RWPE2 (cell line): Measurements from ENCODE around the gene IL16.

Experiments
- ATAC-seq: fragments of 200-7000 bp; cut with Tn5 transposase; 3 replicates; pipeline ENCODE4 v1.9.1; 2021; ENCODE audit warnings: low read depth
- DNase-seq: peaks from one replicate; pipeline ENCODE4 v3.0.0-alpha.2; 2020; ENCODE audit warnings: low spot score
- H3K27ac ChIP-seq: fragments of 450-650 bp; 2 replicates; pipeline ENCODE4 v1.5.1; 2017; ENCODE audit warnings: mild to moderate bottlenecking; ENCODE audit not compliant: poor library complexity, severe bottlenecking
- H3K27me3 ChIP-seq: fragments of 250-450 bp; sonication (Bioruptor Pico); 2 replicates; pipeline ENCODE4 v1.5.1; 2021; ENCODE audit warnings: mild to moderate bottlenecking, moderate library complexity; ENCODE audit not compliant: insufficient read depth, poor library complexity, severe bottlenecking
- H3K36me3 ChIP-seq: fragments of 250-450 bp; sonication (Bioruptor Pico); 2 replicates; pipeline ENCODE4 v1.5.1; 2020; ENCODE audit warnings: low read depth, mild to moderate bottlenecking, moderate library complexity
- H3K4me1 ChIP-seq: fragments of 250-450 bp; sonication (Bioruptor Pico); 2 replicates; pipeline ENCODE4 v1.5.1; 2021; ENCODE audit warnings: mild to moderate bottlenecking, moderate library complexity; ENCODE audit not compliant: insufficient read depth, poor library complexity, severe bottlenecking
- H3K4me3 ChIP-seq: fragments of 250-450 bp; sonication (Bioruptor Pico); 2 replicates; pipeline ENCODE4 v1.5.1; 2021; ENCODE audit warnings: mild to moderate bottlenecking, moderate library complexity; ENCODE audit not compliant: severe bottlenecking
- H3K9me3 ChIP-seq: fragments of 250-450 bp; sonication (Bioruptor Pico); 2 replicates; pipeline ENCODE4 v1.5.1; 2021; ENCODE audit warnings: mild to moderate bottlenecking, moderate library complexity; ENCODE audit not compliant: severe bottlenecking
- TF ChIP-seq, protein P1 (sequence below): fragments of 450-650 bp; IDR thresholded peaks from one replicate; pipeline ENCODE4 v1.5.1; 2017; ENCODE audit warnings: mild to moderate bottlenecking, moderate library complexity; ENCODE audit not compliant: poor library complexity, severe bottlenecking

Gene IL16

DNA sequence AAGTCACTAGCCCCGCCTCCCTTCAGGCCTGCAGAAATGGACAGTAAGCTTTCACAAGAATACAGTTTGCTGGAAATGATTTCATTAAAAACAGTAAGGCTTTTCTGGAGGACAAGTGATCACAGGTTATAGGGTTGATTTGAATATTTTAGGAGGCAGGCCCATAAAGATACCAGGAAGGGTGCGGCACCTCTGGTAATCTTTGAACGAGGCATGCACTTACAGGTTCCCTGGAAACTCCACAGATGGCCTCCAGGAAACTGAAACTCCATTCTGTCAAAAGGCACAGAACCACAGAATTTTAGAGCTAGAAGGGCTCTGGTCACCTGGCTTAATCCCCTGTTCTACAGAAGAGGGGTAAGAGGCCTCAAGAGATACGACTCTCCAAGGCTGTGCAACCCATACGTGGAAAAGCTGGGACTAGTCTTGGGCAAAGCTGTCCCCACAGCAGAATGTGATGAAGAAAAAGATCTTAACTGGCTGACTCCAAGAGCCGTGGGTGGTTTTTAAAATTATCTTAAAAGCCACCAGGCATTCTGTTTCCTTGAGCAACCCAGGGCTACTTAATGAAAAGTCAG, 126.1 kb downstream of the IL16 start:
- TF ChIP-seq, protein P1, sequence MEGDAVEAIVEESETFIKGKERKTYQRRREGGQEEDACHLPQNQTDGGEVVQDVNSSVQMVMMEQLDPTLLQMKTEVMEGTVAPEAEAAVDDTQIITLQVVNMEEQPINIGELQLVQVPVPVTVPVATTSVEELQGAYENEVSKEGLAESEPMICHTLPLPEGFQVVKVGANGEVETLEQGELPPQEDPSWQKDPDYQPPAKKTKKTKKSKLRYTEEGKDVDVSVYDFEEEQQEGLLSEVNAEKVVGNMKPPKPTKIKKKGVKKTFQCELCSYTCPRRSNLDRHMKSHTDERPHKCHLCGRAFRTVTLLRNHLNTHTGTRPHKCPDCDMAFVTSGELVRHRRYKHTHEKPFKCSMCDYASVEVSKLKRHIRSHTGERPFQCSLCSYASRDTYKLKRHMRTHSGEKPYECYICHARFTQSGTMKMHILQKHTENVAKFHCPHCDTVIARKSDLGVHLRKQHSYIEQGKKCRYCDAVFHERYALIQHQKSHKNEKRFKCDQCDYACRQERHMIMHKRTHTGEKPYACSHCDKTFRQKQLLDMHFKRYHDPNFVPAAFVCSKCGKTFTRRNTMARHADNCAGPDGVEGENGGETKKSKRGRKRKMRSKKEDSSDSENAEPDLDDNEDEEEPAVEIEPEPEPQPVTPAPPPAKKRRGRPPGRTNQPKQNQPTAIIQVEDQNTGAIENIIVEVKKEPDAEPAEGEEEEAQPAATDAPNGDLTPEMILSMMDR = no peak
- ATAC-seq (peak; percentile 16), DNase-seq (no peak)
- peak overlapping the region; percentile 16 for H3K4me3 ChIP-seq
- peak overlapping the region; percentile 51 for H3K27ac ChIP-seq
- no peaks in the 10 kb centered on the region for H3K27me3 ChIP-seq
- no peaks in the 10 kb centered on the region for H3K9me3 ChIP-seq
- H3K4me1 ChIP-seq = peaks cover 6% of the 10 kb centered on the region
- peaks cover 40% of the 10 kb centered on the region for H3K36me3 ChIP-seq

- TF ChIP-seq, protein P1 = no peak
- Histone ChIP-seq H3K4me3 (peak overlapping the region; percentile 45), H3K9me3 (no peaks in the 10 kb centered on the region), H3K4me1 (peaks cover 6% of the 10 kb centered on the region), H3K27ac (peak overlapping the region; percentile 51), H3K27me3 (no peaks in the 10 kb centered on the region), H3K36me3 (peaks cover 32% of the 10 kb centered on the region)
- no peak for DNase-seq
- ATAC-seq = peak; percentile 0; the same call in 1 of the 3 replicates
These were observed 126.9 kb downstream of the IL16 start for GRCh38 chr15:81323559-81323943.

DNA sequence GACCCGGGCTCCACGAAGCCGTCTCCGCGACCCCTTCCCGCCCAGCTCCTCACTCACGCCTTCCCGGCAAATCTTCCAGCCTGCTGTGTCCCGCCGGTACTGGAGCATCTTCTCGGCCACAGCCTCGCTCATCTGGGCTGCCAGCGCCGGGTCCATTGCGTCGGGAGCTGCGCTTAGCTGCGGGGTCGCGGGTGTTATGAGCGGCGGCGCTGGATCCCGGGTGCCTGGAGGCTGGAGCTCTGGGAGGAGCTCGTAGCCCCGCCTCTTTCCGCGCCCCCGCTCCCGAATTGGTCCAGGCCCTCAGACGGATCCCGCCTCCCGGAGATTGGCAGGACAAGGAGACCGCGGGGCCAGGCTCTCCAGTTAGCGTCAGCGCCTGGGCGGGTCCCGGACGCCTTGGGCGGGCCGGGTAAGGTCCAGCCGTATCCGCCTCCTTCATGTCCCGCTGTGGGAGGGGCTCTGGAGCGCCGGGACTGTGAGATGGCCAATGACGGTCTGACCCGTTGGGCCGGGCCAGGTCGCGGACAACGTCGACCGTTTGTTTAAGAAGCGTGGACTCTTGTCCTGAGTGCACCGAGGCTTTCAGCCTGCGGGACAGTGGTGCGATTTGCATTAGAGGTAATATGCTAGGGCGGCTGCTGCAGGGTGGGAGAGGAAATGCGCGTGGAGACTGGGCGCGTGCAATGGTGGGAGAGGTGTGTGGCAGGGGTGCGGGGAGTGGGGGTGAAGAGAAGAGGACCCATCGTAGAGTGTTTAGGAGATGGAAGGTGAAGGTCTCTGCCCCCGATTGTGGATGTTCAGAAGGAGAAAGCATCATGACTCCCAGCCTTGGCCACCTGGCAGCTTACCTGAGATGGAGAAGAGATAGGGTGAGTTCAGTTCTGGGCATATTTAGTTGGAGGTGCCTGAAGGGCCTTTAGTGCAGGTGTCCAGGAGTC, 127.5 kb downstream of the IL16 start, which contains the start of gene STARD5:
STARD5 (minus strand) TSS at position 198 of the 938 bp plus-strand sequence; CDS start at position 156, 42 bp downstream.
- H3K4me3 ChIP-seq = peak within 1 kb of the TSS; percentile 45
- H3K27ac ChIP-seq = peak within 1 kb of the TSS; percentile 51
- DNase-seq (peak; percentile 100), ATAC-seq (peak; percentile 99)
- no peaks in the 10 kb centered on the region for H3K27me3 ChIP-seq
- H3K4me1 ChIP-seq = peaks cover 6% of the 10 kb centered on the region
- TF ChIP-seq, protein P1 = no peak
- peaks cover 29% of the 10 kb centered on the region for H3K36me3 ChIP-seq
- no peaks in the 10 kb centered on the region for H3K9me3 ChIP-seq

GRCh38 chr15:81326466-81327212, 130.0 kb downstream of the IL16 start:
- DNase-seq (no peak), ATAC-seq (no peak)
- no peak overlapping the region for H3K27ac ChIP-seq
- peaks cover 6% of the 10 kb centered on the region for H3K4me1 ChIP-seq
- H3K9me3 ChIP-seq = no peaks in the 10 kb centered on the region
- no peaks in the 10 kb centered on the region for H3K27me3 ChIP-seq
- peaks cover 9% of the 10 kb centered on the region for H3K36me3 ChIP-seq
- TF ChIP-seq, protein P1 = no peak
- H3K4me3 ChIP-seq = no peak overlapping the region
